ENCODE data around the gene SLC35B2. TPM values are rescaled to one million over a fixed set of nuclear protein-coding genes. Genes with fewer than 3 reads are reported as not detected.

Gene SLC35B2
- total and polyA plus RNA-seq, 10 donors = 17.6 to 30.4 (median 24.0) TPM

DNA sequence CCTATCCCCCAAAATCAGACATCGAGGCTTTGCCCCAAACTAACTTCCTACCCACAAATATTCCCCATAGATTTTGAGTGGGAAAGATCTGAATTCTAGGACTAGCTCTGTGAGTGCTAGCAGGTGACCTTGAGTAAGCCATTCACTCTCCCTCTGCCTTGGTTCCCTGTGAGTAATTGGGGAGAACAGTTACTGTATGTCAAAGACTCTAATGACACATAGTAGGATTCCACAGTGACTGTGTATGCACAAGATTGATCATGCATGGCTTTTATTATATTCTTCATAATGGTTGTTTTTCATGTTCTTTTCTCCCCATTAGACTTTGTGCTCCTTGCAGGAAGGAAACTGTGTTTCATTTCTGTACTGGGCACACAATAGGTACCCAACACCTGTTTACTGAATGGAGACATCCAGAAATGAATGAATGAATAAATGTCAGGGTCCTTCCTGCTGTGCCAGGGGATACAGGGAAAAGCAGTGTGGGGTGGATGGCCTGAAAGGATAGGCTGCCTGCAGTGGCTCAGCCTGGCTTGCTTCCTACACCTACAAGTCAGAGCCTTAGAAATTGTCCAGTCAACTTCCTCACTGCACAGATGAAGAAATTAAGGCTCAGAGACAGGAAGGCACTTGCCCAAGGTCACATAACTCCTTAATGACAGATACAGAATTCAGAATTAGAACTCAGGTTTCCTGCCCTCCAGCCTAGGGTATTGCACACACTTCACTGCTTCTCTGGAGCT, 12.0 kb upstream of the SLC35B2 start:
- TF ChIP-seq, protein P1, sequence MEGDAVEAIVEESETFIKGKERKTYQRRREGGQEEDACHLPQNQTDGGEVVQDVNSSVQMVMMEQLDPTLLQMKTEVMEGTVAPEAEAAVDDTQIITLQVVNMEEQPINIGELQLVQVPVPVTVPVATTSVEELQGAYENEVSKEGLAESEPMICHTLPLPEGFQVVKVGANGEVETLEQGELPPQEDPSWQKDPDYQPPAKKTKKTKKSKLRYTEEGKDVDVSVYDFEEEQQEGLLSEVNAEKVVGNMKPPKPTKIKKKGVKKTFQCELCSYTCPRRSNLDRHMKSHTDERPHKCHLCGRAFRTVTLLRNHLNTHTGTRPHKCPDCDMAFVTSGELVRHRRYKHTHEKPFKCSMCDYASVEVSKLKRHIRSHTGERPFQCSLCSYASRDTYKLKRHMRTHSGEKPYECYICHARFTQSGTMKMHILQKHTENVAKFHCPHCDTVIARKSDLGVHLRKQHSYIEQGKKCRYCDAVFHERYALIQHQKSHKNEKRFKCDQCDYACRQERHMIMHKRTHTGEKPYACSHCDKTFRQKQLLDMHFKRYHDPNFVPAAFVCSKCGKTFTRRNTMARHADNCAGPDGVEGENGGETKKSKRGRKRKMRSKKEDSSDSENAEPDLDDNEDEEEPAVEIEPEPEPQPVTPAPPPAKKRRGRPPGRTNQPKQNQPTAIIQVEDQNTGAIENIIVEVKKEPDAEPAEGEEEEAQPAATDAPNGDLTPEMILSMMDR (IDR thresholded peaks at IDR 0.05 in 8 of 11, conservative IDR thresholded peaks at IDR 0.05 in 3 of 11) = no peak
- TF ChIP-seq POLR2A (IDR thresholded peaks at IDR 0.05) = no peak
- no peak for TF ChIP-seq POLR2AphosphoS5 (IDR thresholded peaks at IDR 0.05)
- H3K36me3 ChIP-seq = no peaks in the 10 kb centered on the region
- WGBS, 5 donors = 45 to 75% (median 61%) methylated on average over 1 of the region's 1 CpG
- no peak overlapping the region for H3K27ac ChIP-seq
- H3K4me1 ChIP-seq = peaks cover 0 to 60% (median 35%) of the 10 kb centered on the region in 6 donors
- intact Hi-C loops (cut with DNase I; ENCODE audit: low total_unique reads) = no loop called here
- H3K27me3 ChIP-seq (replicated peaks in 1 of 7) = peaks cover 0 to 63% (median 36%) of the 10 kb centered on the region in 7 donors
- no peak overlapping the region for H3K4me3 ChIP-seq
- no peaks in the 10 kb centered on the region for H3K9me3 ChIP-seq
- DNase-seq = peak; percentile 48

DNA sequence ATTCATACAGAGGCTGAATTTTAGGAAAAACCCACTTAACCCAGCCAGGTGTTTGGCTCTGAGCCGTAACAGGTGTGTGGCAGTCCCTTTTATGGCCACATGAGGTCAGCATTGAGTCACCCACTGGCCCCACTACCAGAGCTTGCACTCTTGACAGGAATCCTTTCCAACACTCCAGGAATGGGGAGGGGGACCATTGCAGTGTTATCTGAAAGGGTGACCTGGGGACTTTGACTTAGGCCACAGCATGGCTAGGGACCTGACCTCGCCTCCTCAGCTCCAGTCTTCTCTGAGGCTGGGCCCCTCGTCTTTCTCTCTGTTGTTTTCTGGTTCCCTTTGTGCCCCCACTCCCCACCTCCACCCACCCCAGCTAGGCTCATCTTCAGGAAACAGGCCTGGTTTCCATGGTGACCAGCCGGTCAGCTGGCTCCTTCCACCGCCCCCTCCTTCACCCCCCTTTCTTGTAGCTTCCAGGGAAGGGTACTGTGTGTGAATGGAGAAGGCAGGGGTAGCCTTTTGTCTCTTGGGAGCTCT, 10.8 kb upstream of the SLC35B2 start:
- WGBS, 5 donors = 20 to 23% (median 22%) methylated on average over 5 of the region's 5 CpGs
- DNase-seq = peak; percentile 82
- H3K4me3 ChIP-seq = no peak overlapping the region
- peaks cover 0 to 51% (median 31%) of the 10 kb centered on the region in 7 donors for H3K27me3 ChIP-seq (replicated peaks in 1 of 7)
- H3K36me3 ChIP-seq = no peaks in the 10 kb centered on the region
- TF ChIP-seq, protein P1 (IDR thresholded peaks at IDR 0.05 in 8 of 11, conservative IDR thresholded peaks at IDR 0.05 in 3 of 11) = peak; percentile 72 to 93 (median 88)
- TF ChIP-seq POLR2A (IDR thresholded peaks at IDR 0.05) = no peak
- H3K4me1 ChIP-seq = peaks cover 4 to 71% (median 47%) of the 10 kb centered on the region in 6 donors
- H3K27ac ChIP-seq = no peak overlapping the region
- no peaks in the 10 kb centered on the region for H3K9me3 ChIP-seq
- intact Hi-C loops (cut with DNase I; ENCODE audit: low total_unique reads) = no loop called here

DNA sequence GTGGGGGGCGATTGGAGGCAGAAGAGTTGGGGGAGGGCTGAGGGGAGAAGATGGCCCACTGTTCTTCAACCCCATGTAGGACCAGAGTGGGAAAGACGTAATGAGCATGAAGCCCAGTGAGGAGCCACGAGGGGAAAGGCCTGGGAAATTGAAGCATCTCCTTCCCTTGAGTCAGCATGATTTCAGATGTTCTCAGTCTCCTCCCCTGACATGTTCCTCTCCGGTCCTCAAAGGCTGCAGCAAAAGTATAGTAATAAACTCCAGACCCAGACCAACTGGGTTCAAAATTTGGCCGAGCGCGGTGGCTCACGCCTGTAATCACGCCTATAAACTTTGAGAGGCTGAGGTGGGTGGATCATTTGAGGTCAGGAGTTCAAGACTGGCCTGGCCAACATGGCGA, 9.9 kb upstream of the SLC35B2 start:
- H3K4me3 ChIP-seq = no peak overlapping the region
- DNase-seq = peak; percentile 58
- intact Hi-C loops (cut with DNase I; ENCODE audit: low total_unique reads) = no loop called here
- H3K36me3 ChIP-seq = peaks cover 0 to 6% (median under 1%) of the 10 kb centered on the region in 6 donors
- peaks cover 12 to 81% (median 56%) of the 10 kb centered on the region in 6 donors for H3K4me1 ChIP-seq
- peaks cover 0 to 42% (median 22%) of the 10 kb centered on the region in 7 donors for H3K27me3 ChIP-seq (replicated peaks in 1 of 7)
- peak overlapping the region in 1 of 8 donors; percentile 98 for H3K27ac ChIP-seq
- no peak for TF ChIP-seq POLR2AphosphoS5 (IDR thresholded peaks at IDR 0.05)
- TF ChIP-seq, protein P1 (IDR thresholded peaks at IDR 0.05 in 8 of 11, conservative IDR thresholded peaks at IDR 0.05 in 3 of 11) = no peak
- TF ChIP-seq POLR2A (IDR thresholded peaks at IDR 0.05) = no peak
- WGBS, 5 donors = 74 to 88% (median 78%) methylated on average over 10 of the region's 10 CpGs
- H3K9me3 ChIP-seq = no peaks in the 10 kb centered on the region

DNA sequence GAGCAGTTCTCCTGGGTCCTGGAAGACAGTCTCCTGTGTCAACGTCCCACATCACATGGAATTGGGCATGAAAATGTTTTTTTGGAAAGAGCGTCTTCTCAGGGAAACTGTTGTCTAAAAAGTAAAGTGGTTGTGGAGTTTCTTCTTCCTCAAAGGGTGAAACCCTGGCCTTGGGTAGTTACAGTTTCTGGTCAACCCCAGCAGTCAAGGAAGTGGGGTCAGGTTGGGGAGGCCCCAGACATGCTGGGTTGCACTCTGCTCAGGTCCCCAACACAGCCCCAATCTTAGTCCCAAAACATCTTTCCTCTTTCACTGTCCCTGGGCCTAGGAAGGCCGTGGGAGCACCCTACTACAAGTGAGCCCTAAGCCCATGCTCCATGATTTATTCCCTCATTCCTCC, 9.0 kb upstream of the SLC35B2 start:
- peaks cover 0 to 33% (median 15%) of the 10 kb centered on the region in 7 donors for H3K27me3 ChIP-seq (replicated peaks in 1 of 7)
- H3K4me3 ChIP-seq = peak overlapping the region in 1 of 8 donors; percentile 90
- intact Hi-C loops (cut with DNase I; ENCODE audit: low total_unique reads) = no loop called here
- peaks cover 1 to 15% (median 8%) of the 10 kb centered on the region in 6 donors for H3K36me3 ChIP-seq
- 57 to 69% (median 61%) methylated on average over 3 of the region's 3 CpGs for WGBS, 5 donors
- H3K9me3 ChIP-seq = no peaks in the 10 kb centered on the region
- TF ChIP-seq, protein P1 (IDR thresholded peaks at IDR 0.05 in 8 of 11, conservative IDR thresholded peaks at IDR 0.05 in 3 of 11) = no peak
- TF ChIP-seq POLR2AphosphoS5 (IDR thresholded peaks at IDR 0.05) (no peak), POLR2A (IDR thresholded peaks at IDR 0.05) (no peak)
- DNase-seq = peak; percentile 77
- peaks cover 21 to 86% (median 64%) of the 10 kb centered on the region in 6 donors for H3K4me1 ChIP-seq
- peak overlapping the region in 7 of 8 donors; percentile 95 to 98 (median 96) for H3K27ac ChIP-seq

Measured in spleen (tissue), 11 donors.